Suprapubic skin (tissue), 4 donors: Measurements from ENCODE around the gene SLC37A3.

Experiments
- CTCF ChIP-seq, 2 donors: fragments of 200-600 bp in 1 of 2; fragments of 450-650 bp in 1 of 2; sonication (generic) in 1 of 2; IDR thresholded peaks; one replicate each; pipeline ENCODE4 v1.5.1; 2016 to 2019; ENCODE audit warnings: antibody characterized with exemption in 2 of 2, mild to moderate bottlenecking in 1 of 2, moderate library complexity in 1 of 2
- EP300 ChIP-seq: sonication (generic); formaldehyde crosslinking; IDR thresholded peaks from one replicate; pipeline ENCODE4 v1.6.1; 2017; ENCODE audit warnings: antibody characterized with exemption
- POLR2A ChIP-seq, 2 donors: fragments of 450-650 bp; IDR thresholded peaks; one replicate each; pipeline ENCODE4 v1.6.1; 2017; ENCODE audit warnings: antibody characterized with exemption in 2 of 2, mild to moderate bottlenecking in 2 of 2, moderate library complexity in 2 of 2
- POLR2AphosphoS5 ChIP-seq, 3 donors: sonication (generic); formaldehyde crosslinking; IDR thresholded peaks; one replicate each; pipeline ENCODE4 v1.6.1; 2017; ENCODE audit warnings: antibody characterized with exemption in 3 of 3

- TF ChIP-seq POLR2A (IDR thresholded peaks at IDR 0.05) (no peak), CTCF (IDR thresholded peaks at IDR 0.05) (no peak), EP300 (no peak), POLR2AphosphoS5 (IDR thresholded peaks at IDR 0.05) (no peak)
Measured at GRCh38 chr7:140289804-140290203, 108.5 kb downstream of the SLC37A3 start.
